Thyroid gland (tissue), 4 donors: Measurements from ENCODE around the gene ELAC2.

Experiments
- POLR2A ChIP-seq, 2 donors: fragments of 450-650 bp; IDR thresholded peaks; one replicate each; pipeline ENCODE4 v1.6.1; 2017; ENCODE audit warnings: antibody characterized with exemption in 2 of 2, mild to moderate bottlenecking in 2 of 2, moderate library complexity in 1 of 2
- TF ChIP-seq, protein P1 (sequence below), 6 experiments: fragments of 200-600 bp in 3 of 6; fragments of 450-650 bp in 3 of 6; sonication (generic) in 3 of 6; IDR thresholded peaks; one replicate each; pipeline ENCODE4 v1.5.1; 2016 to 2019; ENCODE audit warnings: antibody characterized with exemption in 6 of 6, mild to moderate bottlenecking in 2 of 6, inconsistent platforms in 1 of 6, moderate library complexity in 1 of 6

DNA sequence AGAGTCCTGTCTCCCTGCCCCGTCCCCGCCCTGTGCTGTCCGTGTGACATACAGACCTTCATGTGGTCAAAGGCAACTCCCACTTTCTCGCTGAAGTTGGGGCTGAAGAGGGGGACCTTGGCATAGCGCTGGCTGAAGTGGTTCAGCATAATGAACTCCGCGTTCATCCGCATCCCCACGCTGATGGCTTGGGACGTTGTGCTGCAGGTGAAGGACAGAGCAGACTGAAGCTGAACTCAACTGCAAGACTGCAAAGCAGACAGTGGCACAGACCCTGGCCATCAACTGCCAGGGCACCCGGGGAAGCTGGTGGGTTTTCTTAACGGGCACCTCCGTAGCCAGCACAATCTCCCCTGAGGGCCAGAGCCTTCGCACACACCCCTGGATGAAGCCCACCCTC is 24.2 kb downstream of the ELAC2 start:
- TF ChIP-seq, protein P1, sequence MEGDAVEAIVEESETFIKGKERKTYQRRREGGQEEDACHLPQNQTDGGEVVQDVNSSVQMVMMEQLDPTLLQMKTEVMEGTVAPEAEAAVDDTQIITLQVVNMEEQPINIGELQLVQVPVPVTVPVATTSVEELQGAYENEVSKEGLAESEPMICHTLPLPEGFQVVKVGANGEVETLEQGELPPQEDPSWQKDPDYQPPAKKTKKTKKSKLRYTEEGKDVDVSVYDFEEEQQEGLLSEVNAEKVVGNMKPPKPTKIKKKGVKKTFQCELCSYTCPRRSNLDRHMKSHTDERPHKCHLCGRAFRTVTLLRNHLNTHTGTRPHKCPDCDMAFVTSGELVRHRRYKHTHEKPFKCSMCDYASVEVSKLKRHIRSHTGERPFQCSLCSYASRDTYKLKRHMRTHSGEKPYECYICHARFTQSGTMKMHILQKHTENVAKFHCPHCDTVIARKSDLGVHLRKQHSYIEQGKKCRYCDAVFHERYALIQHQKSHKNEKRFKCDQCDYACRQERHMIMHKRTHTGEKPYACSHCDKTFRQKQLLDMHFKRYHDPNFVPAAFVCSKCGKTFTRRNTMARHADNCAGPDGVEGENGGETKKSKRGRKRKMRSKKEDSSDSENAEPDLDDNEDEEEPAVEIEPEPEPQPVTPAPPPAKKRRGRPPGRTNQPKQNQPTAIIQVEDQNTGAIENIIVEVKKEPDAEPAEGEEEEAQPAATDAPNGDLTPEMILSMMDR (IDR thresholded peaks at IDR 0.05), result no peak
- TF ChIP-seq POLR2A (IDR thresholded peaks at IDR 0.05), result no peak
